GM12892 (cell line): ENCODE results near the gene ICAM3.

Experiments
- DNase-seq: peaks from one replicate; pipeline ENCODE4 v3.0.0; 2011; ENCODE audit not compliant: insufficient read length
- FAIRE-seq: peaks from 2 replicates; lab custom pipeline; 2011; peaks lifted over from hg19 to GRCh38; lab: Jason Lieb, UNC
- POLR2A ChIP-seq: IDR thresholded peaks from 2 replicates; pipeline ENCODE4 v1.6.1; 2011; ENCODE audit warnings: low read depth, low read length, control low read depth
- POLR2AphosphoS5 ChIP-seq: IDR thresholded peaks from 2 replicates; pipeline ENCODE4 v1.6.1; 2011; ENCODE audit warnings: low read depth, low read length, control low read depth
- TAF1 ChIP-seq: IDR thresholded peaks from 2 replicates; pipeline ENCODE4 v1.6.1; 2011; ENCODE audit warnings: low read depth, mild to moderate bottlenecking, control low read depth, low read length, borderline replicate concordance

The ICAM3 gene

GRCh38 chr19:10317045-10317856 lies 22.2 kb downstream of the ICAM3 start:
- no peak for TF ChIP-seq TAF1
- no peak for TF ChIP-seq POLR2A
- no peak for TF ChIP-seq POLR2AphosphoS5
- no peak for FAIRE-seq

DNA sequence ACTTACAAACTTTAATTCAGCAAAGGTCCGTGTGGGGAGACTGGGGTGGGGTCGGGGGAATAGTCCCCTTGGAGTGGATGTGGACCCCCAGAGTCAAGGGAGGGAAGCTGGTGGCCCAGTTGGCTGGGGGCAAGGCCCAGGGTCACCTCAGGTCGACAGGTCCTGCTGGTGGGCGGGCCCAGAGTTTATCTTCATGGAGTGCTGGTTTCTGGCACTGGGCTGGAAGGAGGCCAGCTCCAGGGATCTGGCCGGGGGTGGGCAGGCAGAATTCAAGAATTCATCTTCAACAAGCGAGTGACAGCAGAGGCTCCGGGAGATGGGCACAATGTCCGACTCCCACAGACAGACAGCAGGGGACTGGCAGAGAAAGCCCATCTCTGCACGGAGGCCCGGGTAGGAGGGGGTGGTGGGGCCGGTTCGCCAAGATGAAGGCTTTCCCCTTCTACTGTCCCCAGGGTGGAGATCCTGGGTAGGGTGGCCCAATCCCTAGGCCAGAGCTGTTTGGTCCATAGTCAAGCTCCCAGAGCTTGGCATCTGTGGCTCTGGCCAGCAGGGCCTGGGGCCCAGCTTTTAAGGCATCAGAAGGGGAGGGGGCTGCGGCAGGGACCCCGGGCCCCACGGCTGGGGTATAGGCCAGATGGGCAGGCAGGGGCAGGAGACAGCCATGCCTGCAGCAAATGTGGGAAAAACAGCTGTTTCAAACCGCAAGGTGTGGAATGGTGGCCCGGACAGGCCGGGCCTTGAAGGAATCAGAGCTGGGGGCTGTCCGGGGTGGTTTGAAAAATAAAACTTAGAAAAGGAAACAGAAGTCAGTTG lies 23.0 kb downstream of the ICAM3 start:
- TF ChIP-seq TAF1, result no peak
- no peak for TF ChIP-seq POLR2AphosphoS5
- no peak for TF ChIP-seq POLR2A
- FAIRE-seq (no peak), DNase-seq (no peak)

More at GRCh38 chr19:10317045-10317856, 22.2 kb downstream of the ICAM3 start:
- DNase-seq, result no peak

GRCh38 chr19:10315335-10316214 lies 23.8 kb downstream of the ICAM3 start, which contains the start of gene FDX2:
Gene FDX2 (minus strand): TSS chr19:10316015. CDS start chr19:10315996, 19 bp downstream.
- FAIRE-seq (peak; percentile 99), DNase-seq (peak; percentile 96)
- peak; percentile 95 for TF ChIP-seq POLR2A
- TF ChIP-seq POLR2AphosphoS5, result peak; percentile 97
- TF ChIP-seq TAF1, result peak; percentile 69

GRCh38 chr19:10309423-10309822 lies 30.0 kb downstream of the ICAM3 start, which contains the start of gene ZGLP1:
Gene ZGLP1 (minus strand): TSS chr19:10309815.
- FAIRE-seq (no peak), DNase-seq (no peak)
- TF ChIP-seq POLR2AphosphoS5 (no peak), POLR2A (no peak), TAF1 (no peak)

DNA sequence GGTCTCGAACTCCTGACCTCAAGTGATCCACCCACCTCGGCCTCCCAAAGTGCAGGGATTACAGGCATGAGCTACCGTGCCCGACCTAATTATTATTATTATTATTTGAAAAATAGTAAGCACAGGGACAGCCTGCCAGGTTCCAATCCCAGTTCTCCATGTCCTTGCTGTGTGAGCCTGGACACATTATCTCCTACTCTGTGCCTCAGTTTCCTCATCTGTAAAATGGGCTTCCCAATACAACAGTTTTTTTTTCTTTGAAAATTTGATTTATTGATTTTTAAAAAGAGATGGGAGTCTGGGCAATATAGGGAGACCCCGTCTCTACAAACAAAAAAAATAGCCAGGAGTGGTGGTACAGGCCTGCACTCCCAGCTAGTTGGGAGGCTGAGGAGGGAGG lies 33.1 kb downstream of the ICAM3 start:
- DNase-seq (no peak), FAIRE-seq (no peak)
- no peak for TF ChIP-seq POLR2AphosphoS5
- TF ChIP-seq TAF1, result no peak
- no peak for TF ChIP-seq POLR2A

GRCh38 chr19:10305139-10305806 lies 34.2 kb downstream of the ICAM3 start:
- DNase-seq, result no peak

DNA sequence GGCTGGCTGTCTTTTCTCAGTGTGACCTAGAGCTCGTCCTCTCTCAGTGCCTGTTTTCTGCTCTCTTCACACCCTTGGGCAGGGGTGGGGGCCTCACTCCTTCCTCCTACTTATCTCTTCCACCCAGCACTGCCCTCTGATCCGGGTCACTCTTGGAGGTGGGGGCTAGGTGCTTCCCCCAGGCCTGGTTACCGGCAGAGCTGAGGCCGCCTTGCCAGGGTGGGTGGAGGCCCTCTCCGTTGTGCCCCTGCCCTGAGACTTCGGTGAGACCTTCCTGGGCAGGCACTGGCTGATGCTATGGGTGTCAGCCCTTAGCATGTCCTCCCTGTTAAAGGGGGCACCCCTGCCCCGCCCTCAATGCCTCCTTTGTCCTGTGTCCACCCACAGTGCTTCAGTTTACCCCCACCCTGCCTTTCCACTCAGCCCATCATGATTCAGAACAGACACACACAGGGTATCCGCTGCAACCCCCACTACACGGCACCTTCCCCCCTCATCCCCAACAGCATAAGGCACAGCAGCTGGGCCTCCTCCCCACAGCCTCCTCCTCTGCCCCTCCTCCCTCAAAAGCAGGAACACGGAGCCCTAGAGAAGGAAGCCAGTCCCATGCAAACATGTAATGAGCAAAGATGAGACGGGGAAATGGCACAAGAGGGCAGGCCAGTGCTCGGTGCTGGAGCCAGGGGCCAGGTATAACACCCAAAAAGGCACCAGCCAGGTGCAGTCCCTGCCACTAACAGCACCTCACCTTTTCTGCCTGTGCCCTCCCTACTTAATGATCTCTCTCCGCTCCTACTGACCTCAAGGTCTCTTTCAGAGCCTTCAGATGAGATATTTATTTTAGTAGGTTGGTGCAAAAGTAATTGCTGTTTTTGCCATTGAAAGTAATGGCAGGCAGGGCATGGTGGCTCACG lies 39.6 kb downstream of the ICAM3 start:
- DNase-seq, result no peak
- no peak for FAIRE-seq
- no peak for TF ChIP-seq POLR2AphosphoS5
- no peak for TF ChIP-seq TAF1
- TF ChIP-seq POLR2A, result no peak

More at GRCh38 chr19:10305139-10305806, 34.2 kb downstream of the ICAM3 start:
- no peak for FAIRE-seq
- TF ChIP-seq TAF1, result no peak
- no peak for TF ChIP-seq POLR2A
- TF ChIP-seq POLR2AphosphoS5, result no peak

GRCh38 chr19:10295847-10296591 lies 43.4 kb downstream of the ICAM3 start:
- TF ChIP-seq POLR2A (no peak), TAF1 (no peak), POLR2AphosphoS5 (no peak)
- DNase-seq (no peak), FAIRE-seq (no peak)
